Measurements from ENCODE around the gene ZNF714. TPM values are rescaled to one million over a fixed set of nuclear protein-coding genes. Genes with fewer than 3 reads are reported as not detected.

The ZNF714 gene
- total RNA-seq, 2 experiments from 2014 or later: 11.6 to 11.8 TPM

DNA sequence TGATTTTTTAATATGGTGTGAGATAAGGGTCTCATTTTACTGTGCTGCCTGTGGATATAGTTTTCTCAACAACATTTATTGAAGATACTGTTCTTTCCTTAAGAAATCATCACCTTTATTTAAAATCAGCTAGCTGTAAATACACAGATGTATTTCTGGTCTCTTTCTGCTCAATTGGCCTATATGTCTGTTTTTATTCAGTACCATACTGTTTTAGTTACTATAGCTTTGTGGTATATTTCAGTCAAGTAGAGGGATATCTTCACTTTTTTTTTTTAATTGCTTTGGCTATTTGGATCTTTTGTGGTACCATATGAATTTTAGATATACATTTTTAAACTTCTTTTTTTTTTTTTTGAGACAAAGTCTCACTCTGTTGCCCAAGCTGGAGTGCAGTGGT, 16.7 kb upstream of the ZNF714 start:
- Mint-ChIP-seq H3K36me3 (ENCODE audit: low read depth) (peaks cover 46% of the 10 kb centered on the region), H3K4me3 (no peak overlapping the region), H3K4me1 (ENCODE audit: low read depth) (no peaks in the 10 kb centered on the region), H3K27ac (no peak overlapping the region), H3K9me3 (peaks cover 15% of the 10 kb centered on the region), H3K27me3 (no peaks in the 10 kb centered on the region)
- intact Hi-C loops (cut with micrococcal nuclease): no loop called here
- DNase-seq (no peak), ATAC-seq (no peak)
- ChIA-PET CTCF (no interaction called here), POLR2A (no interaction called here)
- TF ChIP-seq, protein P1, sequence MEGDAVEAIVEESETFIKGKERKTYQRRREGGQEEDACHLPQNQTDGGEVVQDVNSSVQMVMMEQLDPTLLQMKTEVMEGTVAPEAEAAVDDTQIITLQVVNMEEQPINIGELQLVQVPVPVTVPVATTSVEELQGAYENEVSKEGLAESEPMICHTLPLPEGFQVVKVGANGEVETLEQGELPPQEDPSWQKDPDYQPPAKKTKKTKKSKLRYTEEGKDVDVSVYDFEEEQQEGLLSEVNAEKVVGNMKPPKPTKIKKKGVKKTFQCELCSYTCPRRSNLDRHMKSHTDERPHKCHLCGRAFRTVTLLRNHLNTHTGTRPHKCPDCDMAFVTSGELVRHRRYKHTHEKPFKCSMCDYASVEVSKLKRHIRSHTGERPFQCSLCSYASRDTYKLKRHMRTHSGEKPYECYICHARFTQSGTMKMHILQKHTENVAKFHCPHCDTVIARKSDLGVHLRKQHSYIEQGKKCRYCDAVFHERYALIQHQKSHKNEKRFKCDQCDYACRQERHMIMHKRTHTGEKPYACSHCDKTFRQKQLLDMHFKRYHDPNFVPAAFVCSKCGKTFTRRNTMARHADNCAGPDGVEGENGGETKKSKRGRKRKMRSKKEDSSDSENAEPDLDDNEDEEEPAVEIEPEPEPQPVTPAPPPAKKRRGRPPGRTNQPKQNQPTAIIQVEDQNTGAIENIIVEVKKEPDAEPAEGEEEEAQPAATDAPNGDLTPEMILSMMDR (IDR thresholded peaks at IDR 0.05): no peak

DNA sequence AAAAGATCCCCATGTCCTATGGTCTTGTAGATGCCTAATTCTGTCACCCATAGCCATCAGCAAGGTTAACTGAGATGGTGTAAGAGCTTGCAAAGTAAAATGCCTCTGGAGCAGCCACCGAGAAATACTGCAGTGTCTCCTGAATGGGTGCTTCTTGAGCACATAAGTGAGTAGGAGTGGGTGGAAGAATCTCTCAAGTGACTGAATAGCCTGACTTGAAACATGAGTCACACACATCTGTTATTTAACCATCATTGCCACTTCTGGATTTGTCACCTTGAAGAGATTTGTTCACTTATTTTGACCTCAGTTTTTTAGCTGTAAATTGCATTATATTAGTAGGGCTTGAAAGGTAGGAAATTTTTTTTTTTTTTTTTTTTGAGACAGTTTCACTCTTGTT, 2.3 kb downstream of the ZNF714 start:
- DNase-seq (peak; percentile 33), ATAC-seq (peak; percentile 55)
- ChIA-PET CTCF (interaction anchor here (1.1 kb wide), 1 partner anchor 57 kb away, joined by 3 read pairs; the partner anchor contains the start of gene ZNF431), POLR2A (no interaction called here)
- no peak overlapping the region for H3K4me3 Mint-ChIP-seq
- H3K9me3 Mint-ChIP-seq: no peaks in the 10 kb centered on the region
- H3K36me3 Mint-ChIP-seq (ENCODE audit: low read depth): peaks cover 24% of the 10 kb centered on the region
- peaks cover 15% of the 10 kb centered on the region for H3K4me1 Mint-ChIP-seq (ENCODE audit: low read depth)
- TF ChIP-seq, protein P1 (IDR thresholded peaks at IDR 0.05): no peak
- H3K27me3 Mint-ChIP-seq: no peaks in the 10 kb centered on the region
- no peak overlapping the region for H3K27ac Mint-ChIP-seq
- intact Hi-C loops (cut with micrococcal nuclease): no loop called here

DNA sequence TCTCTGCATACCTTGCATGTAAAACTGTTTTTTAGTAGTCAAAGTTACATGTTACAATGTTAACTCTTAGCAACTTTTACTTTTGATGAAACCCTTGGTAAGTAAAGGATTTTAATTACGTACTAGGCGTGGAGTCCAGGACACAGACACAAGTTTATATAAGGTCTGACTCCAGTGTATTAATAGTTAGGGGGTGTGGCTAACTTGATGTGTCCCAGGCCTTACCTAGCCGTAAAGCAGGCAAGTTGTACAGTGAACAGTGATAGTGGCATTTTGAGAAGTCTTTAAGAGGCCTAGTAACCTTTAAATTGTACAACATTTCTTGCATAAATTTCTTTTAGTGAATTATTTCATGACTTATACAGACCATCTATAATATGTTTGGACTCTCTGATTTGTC, 5.9 kb downstream of the ZNF714 start:
- peaks cover 19% of the 10 kb centered on the region for H3K36me3 Mint-ChIP-seq (ENCODE audit: low read depth)
- no peaks in the 10 kb centered on the region for H3K9me3 Mint-ChIP-seq
- TF ChIP-seq, protein P1 (IDR thresholded peaks at IDR 0.05): no peak
- CTCF ChIA-PET: no interaction called here
- no peak overlapping the region for H3K4me3 Mint-ChIP-seq
- DNase-seq (no peak), ATAC-seq (no peak)
- intact Hi-C loops (cut with micrococcal nuclease): no loop called here
- no peak overlapping the region for H3K27ac Mint-ChIP-seq
- POLR2A ChIA-PET: no interaction called here
- H3K4me1 Mint-ChIP-seq (ENCODE audit: low read depth): peaks cover 15% of the 10 kb centered on the region
- no peaks in the 10 kb centered on the region for H3K27me3 Mint-ChIP-seq

DNA sequence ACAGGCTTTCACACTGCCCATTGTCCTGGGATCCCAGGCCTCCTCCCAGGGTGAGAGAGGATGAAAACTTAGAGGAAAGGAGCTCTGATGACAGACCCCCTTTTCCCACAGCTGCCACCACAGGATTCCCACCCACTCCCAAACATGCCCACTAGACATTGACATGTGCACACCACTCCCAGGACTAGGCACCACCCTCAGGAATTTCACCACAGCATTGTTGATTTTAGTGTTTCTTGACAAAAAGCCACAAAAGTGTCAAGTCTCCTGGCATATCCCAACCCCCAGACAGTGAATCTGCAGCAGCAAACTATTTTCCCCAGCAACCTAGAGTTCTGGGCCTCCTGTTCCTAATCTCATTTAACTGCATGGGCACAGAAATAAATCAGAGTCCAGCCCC, 10.1 kb downstream of the ZNF714 start:
- intact Hi-C loops (cut with micrococcal nuclease): no loop called here
- CTCF ChIA-PET: no interaction called here
- no peak overlapping the region for H3K4me3 Mint-ChIP-seq

DNA sequence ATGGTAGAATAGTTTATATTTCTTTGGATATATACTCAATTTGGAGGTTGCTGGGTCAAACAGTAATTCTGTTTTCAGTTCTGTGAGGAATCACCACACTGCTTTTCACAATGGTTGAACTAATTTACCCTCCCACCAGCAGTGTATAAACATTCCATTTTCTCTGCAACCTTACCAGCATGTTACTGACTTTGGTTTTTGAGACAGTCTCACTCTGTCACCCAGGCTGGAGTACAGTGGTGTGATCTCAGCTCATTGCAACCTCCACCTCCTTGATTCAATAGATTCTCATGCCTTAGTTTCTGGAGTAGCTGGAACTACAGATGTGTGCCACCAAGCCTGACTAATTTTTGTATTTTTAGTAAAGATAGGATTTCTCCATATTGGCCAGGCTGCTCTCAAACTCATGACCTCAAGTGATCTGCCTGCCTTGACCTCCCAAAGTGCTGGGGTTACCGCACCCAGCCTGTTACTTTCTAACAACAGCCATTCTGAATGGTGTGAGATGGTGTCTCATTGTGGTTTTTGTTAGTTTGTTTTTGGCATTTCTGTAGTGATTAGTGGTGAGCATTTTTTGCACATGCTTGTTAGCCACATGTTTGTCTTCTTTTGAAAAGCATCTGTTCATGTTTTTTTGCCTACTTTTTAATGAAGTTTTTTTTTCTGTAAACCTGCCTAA, 12.5 kb downstream of the ZNF714 start:
- intact Hi-C loops (cut with micrococcal nuclease): no loop called here
- no peak overlapping the region for H3K27ac Mint-ChIP-seq
- peaks cover 6% of the 10 kb centered on the region for H3K36me3 Mint-ChIP-seq (ENCODE audit: low read depth)
- no peaks in the 10 kb centered on the region for H3K27me3 Mint-ChIP-seq
- CTCF ChIA-PET: no interaction called here
- ATAC-seq: no peak
- POLR2A ChIA-PET: no interaction called here
- H3K4me1 Mint-ChIP-seq (ENCODE audit: low read depth): no peaks in the 10 kb centered on the region
- H3K9me3 Mint-ChIP-seq: no peaks in the 10 kb centered on the region
- DNase-seq: no peak
- H3K4me3 Mint-ChIP-seq: no peak overlapping the region
- TF ChIP-seq, protein P1 (IDR thresholded peaks at IDR 0.05): no peak

More for the DNA sequence above, 10.1 kb downstream of the ZNF714 start:
- no peaks in the 10 kb centered on the region for H3K9me3 Mint-ChIP-seq
- H3K27me3 Mint-ChIP-seq: no peaks in the 10 kb centered on the region
- TF ChIP-seq, protein P1 (IDR thresholded peaks at IDR 0.05): no peak
- H3K36me3 Mint-ChIP-seq (ENCODE audit: low read depth): peaks cover 3% of the 10 kb centered on the region
- DNase-seq: no peak
- H3K27ac Mint-ChIP-seq: no peak overlapping the region
- POLR2A ChIA-PET: no interaction called here
- H3K4me1 Mint-ChIP-seq (ENCODE audit: low read depth): no peaks in the 10 kb centered on the region
- ATAC-seq: no peak
